Measurements from ENCODE around the gene HSPA12B.

DNA sequence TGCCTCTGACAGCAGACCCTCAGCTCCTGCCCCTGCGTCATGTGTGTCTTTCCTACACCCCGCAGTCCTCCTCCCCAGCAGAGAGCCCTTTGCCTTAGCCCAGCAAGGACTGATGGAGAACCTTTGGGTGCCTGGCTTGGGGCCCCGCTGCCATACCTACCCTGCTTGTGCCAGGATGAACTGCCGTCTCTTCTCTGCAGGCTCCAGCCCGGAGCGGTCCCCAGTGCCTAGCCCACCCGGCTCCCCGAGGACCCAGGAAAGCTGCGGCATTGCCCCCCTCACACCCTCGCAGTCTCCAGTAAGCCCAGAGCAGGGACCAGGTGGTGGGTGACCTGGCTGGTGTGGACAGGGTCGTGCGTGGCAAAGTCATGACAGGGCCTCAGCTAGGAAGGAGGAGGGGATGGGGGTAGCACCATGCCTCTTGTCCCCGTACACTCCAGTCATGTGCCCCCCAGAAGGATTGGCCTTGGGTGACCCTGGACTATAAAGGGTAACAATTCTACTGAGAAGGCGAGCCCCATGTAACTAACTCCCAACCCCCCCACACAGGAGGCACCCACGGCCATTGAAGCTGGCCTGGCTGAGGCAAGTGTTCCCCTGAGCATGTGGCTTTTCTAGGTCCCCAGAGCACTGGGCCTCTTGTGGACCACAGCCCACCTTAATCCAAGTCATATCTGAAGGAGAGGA lies 8.3 kb downstream of the HSPA12B start:
- TF ChIP-seq TCF7L2 (IDR thresholded peaks at IDR 0.05; ENCODE audit: borderline replicate concordance, low read depth, low read length), result no peak
- no peak for TF ChIP-seq ZNF157 (tag by site-specific recombination; IDR thresholded peaks at IDR 0.05)
- TF ChIP-seq, protein P1, sequence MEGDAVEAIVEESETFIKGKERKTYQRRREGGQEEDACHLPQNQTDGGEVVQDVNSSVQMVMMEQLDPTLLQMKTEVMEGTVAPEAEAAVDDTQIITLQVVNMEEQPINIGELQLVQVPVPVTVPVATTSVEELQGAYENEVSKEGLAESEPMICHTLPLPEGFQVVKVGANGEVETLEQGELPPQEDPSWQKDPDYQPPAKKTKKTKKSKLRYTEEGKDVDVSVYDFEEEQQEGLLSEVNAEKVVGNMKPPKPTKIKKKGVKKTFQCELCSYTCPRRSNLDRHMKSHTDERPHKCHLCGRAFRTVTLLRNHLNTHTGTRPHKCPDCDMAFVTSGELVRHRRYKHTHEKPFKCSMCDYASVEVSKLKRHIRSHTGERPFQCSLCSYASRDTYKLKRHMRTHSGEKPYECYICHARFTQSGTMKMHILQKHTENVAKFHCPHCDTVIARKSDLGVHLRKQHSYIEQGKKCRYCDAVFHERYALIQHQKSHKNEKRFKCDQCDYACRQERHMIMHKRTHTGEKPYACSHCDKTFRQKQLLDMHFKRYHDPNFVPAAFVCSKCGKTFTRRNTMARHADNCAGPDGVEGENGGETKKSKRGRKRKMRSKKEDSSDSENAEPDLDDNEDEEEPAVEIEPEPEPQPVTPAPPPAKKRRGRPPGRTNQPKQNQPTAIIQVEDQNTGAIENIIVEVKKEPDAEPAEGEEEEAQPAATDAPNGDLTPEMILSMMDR (tag by site-specific recombination; IDR thresholded peaks at IDR 0.05), result no peak
- no peak for TF ChIP-seq ZNF677 (tag by site-specific recombination; IDR thresholded peaks at IDR 0.05)
- no peak for TF ChIP-seq RBAK (tag by site-specific recombination; IDR thresholded peaks at IDR 0.05)
- TF ChIP-seq, protein P2, sequence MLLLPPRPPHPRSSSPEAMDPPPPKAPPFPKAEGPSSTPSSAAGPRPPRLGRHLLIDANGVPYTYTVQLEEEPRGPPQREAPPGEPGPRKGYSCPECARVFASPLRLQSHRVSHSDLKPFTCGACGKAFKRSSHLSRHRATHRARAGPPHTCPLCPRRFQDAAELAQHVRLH (tag by site-specific recombination; IDR thresholded peaks at IDR 0.05), result no peak
- TF ChIP-seq REPIN1 (tag by site-specific recombination; IDR thresholded peaks at IDR 0.05; ENCODE audit: low read depth), result no peak
- no peak for TF ChIP-seq ZFP37 (tag by site-specific recombination; IDR thresholded peaks at IDR 0.05)
- TF ChIP-seq, protein P3, sequence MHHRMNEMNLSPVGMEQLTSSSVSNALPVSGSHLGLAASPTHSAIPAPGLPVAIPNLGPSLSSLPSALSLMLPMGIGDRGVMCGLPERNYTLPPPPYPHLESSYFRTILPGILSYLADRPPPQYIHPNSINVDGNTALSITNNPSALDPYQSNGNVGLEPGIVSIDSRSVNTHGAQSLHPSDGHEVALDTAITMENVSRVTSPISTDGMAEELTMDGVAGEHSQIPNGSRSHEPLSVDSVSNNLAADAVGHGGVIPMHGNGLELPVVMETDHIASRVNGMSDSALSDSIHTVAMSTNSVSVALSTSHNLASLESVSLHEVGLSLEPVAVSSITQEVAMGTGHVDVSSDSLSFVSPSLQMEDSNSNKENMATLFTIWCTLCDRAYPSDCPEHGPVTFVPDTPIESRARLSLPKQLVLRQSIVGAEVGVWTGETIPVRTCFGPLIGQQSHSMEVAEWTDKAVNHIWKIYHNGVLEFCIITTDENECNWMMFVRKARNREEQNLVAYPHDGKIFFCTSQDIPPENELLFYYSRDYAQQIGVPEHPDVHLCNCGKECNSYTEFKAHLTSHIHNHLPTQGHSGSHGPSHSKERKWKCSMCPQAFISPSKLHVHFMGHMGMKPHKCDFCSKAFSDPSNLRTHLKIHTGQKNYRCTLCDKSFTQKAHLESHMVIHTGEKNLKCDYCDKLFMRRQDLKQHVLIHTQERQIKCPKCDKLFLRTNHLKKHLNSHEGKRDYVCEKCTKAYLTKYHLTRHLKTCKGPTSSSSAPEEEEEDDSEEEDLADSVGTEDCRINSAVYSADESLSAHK (tag by site-specific recombination; IDR thresholded peaks at IDR 0.05), result no peak
